Panc1 (cell line): ENCODE data around the gene IFI44L.

Source experiments
- CTCF ChIP-seq: fragments of 450-650 bp; IDR thresholded peaks from 2 replicates; pipeline ENCODE4 v1.5.1; 2017; ENCODE audit warnings: mild to moderate bottlenecking
- POLR2AphosphoS5 ChIP-seq: IDR thresholded peaks from 2 replicates; pipeline ENCODE4 v1.6.1; 2012; ENCODE audit warnings: mild to moderate bottlenecking, low read depth, low read length, moderate library complexity
- REST ChIP-seq, 2 experiments: IDR thresholded peaks; 2 replicates each; pipeline ENCODE4 v1.6.1; 2011 to 2012; ENCODE audit warnings: low read depth in 2 of 2, control low read depth in 1 of 2, low read length in 1 of 2, mild to moderate bottlenecking in 1 of 2, moderate library complexity in 1 of 2; ENCODE audit not compliant: insufficient read depth in 1 of 2
- SIN3A ChIP-seq: IDR thresholded peaks from 2 replicates; pipeline ENCODE4 v1.6.1; 2012; ENCODE audit warnings: low read depth, mild to moderate bottlenecking, low read length, moderate library complexity, borderline replicate concordance; ENCODE audit not compliant: insufficient read depth
- TCF7L2 ChIP-seq: IDR thresholded peaks from 2 replicates; pipeline ENCODE4 v1.6.1; 2011; ENCODE audit warnings: mild to moderate bottlenecking, low read depth, low read length, inconsistent platforms

GRCh38 chr1:78663923-78664322, 43.7 kb downstream of the IFI44L start:
- TF ChIP-seq CTCF (no peak), SIN3A (no peak), REST (IDR thresholded peaks at IDR 0.05; ENCODE audit: insufficient read depth in 1 of 2, low read depth in 2 of 2, low read length in 1 of 2) (no peak), POLR2AphosphoS5 (no peak), TCF7L2 (no peak)
